Occipital lobe (tissue), 2 donors: ENCODE measurements around the gene TMOD1. TPM values are rescaled to one million over a fixed set of nuclear protein-coding genes. Genes with fewer than 3 reads are reported as not detected.

Source experiments
- DNase-seq: peaks from one replicate; lab custom pipeline; 2025; lab: John Stamatoyannopoulos, UW
- total RNA-seq: library from RNA; depleted of rRNA; stranded (reverse); fragments of >200 nt; gene quantifications from one replicate; pipeline ENCODE4 v1.2.3, GENCODE V29; 2014

Gene TMOD1
- total RNA-seq, 1 donor from 2014 or later: 22.8 TPM

- peak; percentile 47 for DNase-seq
Measured at GRCh38 chr9:97632248-97632984, 130.9 kb downstream of the TMOD1 start.

DNA sequence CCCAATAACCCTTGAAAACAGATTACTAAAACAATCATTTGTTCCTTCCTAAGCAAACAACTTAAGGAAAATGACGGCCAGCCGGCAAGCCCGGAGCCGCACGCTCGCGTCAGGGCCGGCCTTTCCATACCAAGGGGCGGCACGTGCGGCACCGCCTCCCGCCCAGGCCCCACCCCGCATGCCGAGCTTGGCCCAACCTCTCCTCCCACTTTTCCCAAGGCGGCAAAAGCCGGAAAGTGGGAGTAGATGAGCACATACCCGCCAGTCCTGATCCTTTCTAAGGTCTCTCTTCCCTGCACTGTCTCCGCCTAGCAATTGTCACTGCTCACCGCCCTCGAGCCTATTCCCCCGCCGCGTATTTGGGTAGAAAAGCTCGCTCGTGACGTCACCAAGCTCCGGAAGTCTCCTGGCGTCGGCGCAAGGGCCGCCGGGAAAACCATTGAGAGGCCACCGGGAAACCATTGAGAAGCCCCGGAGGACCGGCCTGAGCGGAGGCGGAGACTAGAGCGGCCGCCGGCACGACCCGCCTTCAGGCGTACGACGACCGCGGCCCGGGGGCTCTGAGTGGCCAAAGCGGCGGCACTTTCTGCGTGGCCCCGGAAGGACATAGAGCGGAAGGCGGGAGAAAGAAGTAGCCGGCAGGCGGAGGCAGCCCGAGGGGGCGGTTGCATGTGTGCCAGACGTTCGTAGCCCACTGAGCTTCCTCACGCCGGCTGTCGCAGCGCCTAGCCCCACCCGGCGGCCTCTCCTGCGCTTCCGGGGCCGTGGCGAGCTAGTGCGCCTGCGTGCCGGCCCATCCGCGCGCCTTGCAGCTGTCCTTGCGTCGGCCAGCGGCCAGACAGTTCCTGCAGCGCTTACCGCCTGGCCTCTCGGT, 131.8 kb downstream of the TMOD1 start, which contains the start of the genes NCBP1 and TSTD2:
Gene NCBP1, plus strand, starts transcription at position 837 of the 874 bp plus-strand sequence. CDS start 61 bp downstream, outside the sequence.
Gene TSTD2, minus strand, starts transcription at position 384 of the 874 bp plus-strand sequence. CDS start 5,806 bp downstream, outside the sequence.
- DNase-seq: peak; percentile 95

DNA sequence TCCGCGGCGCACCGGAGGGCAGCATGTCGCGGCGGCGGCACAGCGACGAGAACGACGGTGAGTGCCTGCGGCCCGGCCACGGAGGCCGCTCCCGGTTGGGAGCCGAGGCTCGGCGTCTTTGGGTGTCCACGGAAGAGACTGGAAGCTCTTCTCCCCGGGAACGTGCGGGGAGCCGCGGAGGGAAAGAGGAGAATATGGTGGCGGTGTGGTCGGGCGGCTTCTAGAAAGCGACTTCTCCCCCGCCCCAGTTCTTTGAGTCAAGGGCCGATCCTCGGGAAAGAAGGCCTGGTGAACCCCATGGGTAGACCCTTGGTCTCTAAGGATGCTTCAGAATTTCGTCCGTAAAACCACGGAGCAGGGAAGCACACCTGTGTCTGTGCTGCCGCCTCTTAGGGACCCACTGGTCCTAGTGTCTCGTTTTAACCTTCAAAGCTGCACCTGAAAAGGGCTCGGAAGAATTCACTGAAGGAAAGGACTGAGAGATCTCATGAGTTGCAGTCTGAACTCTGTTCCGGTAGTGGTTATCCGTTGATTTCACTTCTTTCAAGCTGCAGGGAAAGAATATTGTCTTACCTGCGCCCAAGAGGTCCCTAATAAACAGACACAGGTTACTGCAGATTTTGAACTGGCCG, 132.5 kb downstream of the TMOD1 start:
- DNase-seq: no peak

DNA sequence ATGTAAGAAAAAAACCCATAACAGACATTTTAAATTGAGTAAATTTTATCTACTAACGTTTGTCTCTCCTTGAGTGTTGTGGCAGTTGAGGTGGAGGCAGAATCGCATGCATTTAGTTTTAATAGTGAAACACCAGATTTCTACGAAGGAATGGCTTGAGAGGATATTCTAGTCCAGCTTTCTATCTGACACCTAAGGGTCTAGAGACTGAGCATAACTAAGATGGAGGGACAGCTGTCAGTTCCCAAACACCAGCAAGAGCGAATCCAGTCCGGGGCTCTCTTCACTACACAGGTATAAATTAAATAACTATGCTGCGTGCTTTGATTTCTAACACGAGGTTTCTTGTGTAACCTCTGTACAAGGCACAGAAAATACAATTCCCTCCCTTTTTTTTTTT, 133.6 kb downstream of the TMOD1 start:
- no peak for DNase-seq

DNA sequence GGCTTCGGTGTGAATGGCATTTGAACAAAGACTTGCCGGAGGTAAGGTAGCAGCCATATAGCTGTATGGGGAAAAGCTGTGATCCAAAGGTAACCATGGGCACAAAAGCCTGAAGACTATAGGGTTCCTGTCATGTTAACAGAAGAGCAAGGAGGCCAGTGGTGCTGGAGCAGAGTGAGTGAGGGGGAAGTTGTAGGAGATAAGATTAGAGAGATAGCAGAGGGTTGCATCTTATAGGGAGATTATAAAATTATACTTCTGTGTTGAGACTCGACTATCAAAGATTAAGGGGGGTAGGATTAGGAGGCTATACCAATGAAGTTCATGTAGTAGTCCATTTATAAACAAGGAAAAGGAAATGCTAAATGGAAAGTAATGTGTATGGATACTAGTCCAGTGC, 135.4 kb downstream of the TMOD1 start:
- no peak for DNase-seq

DNA sequence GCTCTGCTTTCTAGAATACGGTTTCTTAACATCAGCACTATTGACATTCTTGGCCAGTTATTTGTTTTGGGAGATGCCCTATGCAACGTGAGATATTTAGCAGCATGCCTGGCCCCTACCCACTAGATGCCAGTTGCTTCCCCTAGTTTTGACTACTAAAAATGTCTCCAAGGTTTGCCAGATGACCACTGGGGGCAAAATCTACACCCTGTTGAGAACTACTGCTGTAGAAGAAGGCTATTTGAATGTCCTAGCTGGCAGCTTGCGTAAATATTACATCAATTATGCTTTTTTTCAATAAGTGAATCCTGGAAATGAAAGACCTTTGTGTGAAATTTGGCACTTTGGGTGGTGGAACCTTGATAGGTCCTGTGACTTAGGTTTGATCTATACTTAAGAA, 137.2 kb downstream of the TMOD1 start:
- no peak for DNase-seq

GRCh38 chr9:97640325-97640724, 138.9 kb downstream of the TMOD1 start:
- no peak for DNase-seq

GRCh38 chr9:97645720-97646119, 144.3 kb downstream of the TMOD1 start:
- no peak for DNase-seq

DNA sequence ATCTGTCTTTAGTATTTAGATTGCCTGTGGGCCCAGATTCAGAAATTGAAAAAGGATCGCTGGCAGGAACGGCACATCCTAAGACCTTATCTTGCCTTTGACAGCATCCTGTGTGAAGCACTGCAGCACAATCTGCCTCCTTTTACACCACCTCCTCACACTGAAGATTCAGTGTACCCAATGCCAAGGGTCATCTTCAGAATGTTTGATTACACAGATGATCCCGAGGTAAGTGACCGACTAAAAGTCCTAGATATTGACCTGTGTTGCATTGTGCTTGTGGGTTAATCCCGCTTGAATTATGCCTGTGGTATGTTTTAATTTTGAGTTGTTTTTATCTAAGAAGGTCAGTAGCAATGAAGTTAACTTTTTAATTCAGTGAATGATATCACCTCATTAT, 146.5 kb downstream of the TMOD1 start:
- DNase-seq: no peak

Other genes with a start within 250 kb of the TMOD1 start
- 8.1 TPM for gene CCDC180, start 194.0 kb upstream of the TMOD1 start, total RNA-seq
- gene TDRD7, start 89.6 kb upstream of the TMOD1 start, total RNA-seq: 33.2 TPM
- gene TSTD2, start 131.7 kb downstream of the TMOD1 start, total RNA-seq: 43.0 TPM
- 64.3 TPM for gene NCBP1, start 132.2 kb downstream of the TMOD1 start, total RNA-seq
- 20.9 TPM for gene XPA, start 195.7 kb downstream of the TMOD1 start, total RNA-seq